ENCODE measurements around the gene ADORA2B.
"Not testable (repeated sequence)": the region's sequence is repeated elsewhere in the genome, so short reads cannot be mapped to it uniquely, and the experiment has no call there.

Gene ADORA2B

DNA sequence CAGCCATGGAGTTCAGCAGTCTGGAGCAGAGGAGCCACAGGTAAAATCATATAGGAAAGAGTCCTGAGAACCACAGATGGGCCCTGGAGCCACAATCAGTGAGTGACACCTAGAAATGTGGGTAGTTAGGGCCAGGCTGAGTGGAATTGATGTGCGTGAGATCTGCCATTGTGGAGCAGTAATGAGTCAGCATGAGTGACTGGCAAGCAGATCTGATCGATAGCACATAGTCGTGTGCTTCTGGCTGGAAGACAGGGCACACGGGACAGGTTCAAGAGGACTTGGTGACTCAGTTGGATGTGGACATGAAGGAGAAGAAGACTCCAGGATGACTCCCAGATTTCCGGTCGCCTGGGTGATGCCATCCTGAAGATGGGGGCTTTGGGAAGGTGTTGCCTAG, 12.3 kb downstream of the ADORA2B start:
- no peak for DNase-seq

DNA sequence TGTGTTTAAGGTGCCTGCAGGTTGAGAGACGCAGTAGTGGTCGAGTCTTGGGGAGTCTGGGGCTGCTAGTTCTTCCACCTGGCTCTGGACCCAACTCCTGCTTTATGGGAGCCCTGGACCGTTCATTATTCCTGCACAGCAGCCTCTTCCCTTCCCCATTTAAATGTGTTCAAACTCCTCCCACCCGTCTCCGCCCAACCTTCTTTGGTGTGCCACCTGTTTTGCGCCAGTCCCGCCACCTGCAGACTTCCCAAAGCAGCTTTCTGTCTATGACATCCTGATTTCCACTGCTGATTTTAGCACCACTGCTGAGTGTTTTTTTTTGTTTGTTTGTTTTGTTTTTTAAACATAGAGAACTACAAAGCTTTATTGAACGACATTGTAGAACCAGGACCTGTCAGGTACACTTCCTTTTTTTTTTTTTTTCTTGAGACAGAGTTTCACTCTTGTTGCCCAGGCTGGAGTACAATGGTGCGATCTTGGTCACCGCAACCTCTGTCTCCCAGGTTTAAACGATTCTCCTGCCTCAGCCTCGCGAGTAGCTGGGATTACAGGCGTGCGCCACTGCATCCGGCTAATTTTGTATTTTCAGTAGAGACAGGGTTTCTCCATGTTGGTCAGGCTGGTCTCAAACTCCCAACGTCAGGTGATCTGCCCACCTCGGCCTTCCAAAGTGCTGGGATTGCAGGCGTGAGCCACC, 12.8 kb downstream of the ADORA2B start:
- no peak for DNase-seq

DNA sequence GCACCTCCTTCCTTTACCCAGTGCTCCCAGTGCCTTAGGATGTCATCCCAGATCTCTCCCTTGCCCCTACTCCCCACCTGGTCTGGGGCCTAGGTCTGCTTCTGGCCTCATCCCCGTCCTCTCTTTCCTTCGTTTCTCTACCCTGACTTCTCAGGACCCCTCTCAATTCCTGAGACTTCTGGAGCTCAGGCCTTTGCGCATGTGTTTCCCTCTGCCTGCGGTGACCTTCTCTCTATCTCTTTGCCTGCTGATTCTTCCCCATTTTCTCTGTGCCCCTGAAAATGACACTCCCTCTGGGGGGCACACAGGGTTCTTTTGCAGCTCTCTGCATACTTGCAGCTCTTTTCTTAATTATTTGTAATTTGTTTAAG, 13.5 kb downstream of the ADORA2B start:
- DNase-seq = no peak

DNA sequence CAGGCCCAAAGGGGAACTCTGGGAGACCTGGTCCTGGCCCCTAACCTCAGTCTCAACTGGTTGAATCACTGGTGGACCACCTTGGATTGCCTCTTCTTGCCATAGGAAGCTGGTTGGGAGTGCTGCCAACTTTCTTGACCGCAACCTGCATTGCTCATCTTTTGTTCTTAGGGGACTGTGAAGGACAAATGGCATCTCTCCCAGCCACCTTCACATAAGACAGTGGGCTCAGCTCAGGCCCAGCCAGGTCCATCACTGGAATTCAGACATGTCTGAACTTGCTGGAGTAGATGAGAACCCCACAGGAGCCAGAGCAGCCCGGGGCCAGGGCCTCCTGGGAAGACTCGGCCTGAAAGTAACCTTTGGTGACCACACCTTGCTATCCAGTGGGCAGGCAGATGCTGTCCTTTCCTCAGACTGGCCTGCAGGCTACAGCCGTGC, 18.8 kb downstream of the ADORA2B start:
- no peak for DNase-seq

DNA sequence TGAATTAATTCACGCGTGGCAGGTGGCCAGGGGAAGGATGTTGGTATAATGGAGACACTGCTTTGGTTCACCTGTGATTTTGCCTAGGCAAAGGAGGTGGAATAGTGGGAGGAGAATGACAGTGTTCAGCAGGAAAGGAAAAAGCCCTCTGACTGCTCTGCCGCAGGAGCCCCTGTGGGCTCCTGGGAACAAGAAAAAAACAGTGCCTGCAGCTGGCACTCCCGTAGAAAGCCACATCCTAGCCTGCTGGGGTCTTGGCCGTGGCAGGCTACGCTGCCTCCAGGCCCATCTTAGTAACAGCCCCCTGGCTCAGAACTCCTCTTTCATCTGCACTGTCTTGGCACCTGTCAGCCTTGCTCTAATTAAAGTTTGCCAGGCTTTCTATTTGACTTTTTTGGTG, 20.6 kb downstream of the ADORA2B start:
- no peak for DNase-seq

DNA sequence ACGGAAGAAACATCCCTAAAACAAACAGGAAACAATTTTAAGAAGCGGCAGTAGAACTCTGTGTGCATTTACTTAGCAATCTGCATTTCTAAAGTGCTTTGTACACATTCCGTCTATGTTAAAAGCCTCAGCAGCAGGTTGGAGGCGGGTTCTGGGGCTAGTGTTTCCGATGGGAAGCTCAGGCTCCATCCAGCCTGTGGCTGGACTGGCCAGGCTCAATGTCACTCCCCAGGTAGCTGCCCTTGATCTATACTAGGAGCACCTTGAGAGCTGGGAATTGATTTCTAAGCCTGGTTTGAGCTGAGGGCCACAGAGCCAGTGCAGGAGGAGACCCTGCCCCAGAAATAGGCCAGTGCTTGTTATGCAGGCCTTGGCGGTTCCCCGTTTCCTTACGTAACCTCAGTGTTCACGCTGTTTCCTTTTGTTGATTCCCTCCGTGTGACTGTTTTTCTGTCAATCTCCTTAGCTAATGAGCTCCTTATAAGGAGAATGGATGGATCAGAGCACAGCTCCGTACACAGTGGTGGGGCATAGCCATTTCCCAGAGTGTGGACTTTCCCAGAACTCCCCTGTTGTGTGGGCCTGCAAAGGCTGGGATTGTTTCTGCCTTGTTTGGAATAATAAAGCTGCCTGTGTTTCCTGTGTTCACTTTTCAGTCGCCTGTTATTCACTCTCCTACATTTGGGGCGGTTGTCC, 21.4 kb downstream of the ADORA2B start:
- no peak for DNase-seq

DNA sequence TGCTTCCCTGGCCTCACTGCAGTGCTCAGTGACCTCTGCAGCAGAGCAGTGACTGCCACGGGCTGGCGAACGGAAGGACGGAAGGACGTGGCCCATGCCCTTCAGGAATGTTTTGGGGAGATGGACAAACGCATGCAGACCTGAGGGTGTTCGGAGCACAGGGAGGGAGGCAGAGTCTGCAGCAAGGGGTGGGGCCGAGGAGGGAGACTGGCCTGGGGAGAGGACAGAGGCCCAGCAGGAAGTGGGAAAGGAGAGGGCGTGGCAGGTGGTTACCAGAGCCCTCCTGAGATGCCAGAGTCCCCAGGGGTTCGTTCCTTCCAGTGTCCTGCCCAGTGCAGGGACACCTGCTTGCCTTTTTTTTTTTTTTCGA, 21.9 kb downstream of the ADORA2B start:
- DNase-seq = no peak

DNA sequence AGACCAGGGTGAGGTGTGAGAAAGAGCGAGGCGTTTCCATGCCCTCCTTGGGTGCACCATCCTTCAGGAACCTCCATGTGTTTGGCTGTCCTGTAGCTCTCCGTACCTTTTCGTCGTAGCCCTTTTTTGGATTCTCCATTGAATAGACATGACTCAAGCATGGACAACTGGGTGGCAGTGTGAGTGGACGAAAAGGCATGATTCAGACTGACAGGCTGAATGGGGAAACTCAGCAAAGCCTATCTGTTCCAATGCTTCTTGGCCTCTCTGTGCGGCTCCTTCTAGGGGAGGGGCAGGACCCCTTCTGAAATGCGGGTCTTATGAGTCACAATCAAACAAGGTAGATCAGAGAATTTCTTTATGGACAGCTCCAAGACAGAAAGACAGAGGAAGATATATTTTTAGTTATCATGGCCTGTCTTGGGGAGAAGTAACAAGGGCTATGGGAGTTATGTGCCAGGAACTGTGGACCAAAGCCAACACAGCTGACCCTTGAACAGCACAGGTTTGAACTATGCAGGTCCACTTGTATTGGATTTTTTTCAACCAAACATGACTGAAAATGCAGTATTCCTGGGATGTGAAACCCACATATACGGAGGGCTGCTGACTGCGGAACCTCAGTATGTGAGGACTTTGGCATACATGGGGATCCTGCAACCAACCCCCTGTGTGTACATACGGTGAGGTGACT, 22.9 kb downstream of the ADORA2B start:
- DNase-seq = no peak

DNA sequence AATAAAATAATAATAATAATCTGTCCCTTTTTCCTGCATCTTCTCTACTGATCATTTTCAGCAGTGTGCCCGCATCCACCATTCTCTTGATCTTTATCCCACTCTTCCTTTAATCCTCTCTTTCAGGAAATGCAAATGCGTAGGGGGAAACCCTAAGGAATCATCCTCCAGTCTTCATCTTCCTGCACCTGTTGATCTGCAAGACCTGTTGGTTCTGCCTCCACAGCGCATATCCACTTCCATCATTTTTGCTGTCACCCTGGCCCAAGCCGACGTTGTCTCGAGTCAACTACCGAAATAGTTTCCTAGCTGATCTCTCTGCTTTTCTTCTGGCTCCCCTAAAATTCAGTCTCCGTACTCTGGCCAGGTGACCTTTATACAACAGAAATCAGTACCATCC, 24.5 kb downstream of the ADORA2B start:
- DNase-seq = no peak

DNA sequence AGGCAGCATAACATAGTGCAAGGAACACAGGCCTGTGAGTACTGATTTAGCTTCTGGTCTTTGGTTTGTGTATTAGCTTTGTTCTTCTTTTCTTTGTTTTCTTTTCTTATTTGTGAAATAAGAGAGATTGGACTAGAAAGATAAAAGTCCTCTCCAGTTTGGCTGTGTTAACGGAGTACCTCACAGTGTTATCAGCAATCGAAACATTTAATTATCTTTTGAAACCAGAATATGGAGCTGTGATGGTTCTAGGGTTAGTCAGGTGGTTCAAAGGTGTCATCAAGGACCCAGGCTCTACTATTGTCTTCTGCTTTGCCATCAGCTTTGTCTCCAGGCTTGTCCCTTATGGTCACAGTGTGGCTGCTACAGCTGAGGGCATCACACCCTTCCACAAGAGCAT, 25.6 kb downstream of the ADORA2B start:
- DNase-seq = no peak

DNA sequence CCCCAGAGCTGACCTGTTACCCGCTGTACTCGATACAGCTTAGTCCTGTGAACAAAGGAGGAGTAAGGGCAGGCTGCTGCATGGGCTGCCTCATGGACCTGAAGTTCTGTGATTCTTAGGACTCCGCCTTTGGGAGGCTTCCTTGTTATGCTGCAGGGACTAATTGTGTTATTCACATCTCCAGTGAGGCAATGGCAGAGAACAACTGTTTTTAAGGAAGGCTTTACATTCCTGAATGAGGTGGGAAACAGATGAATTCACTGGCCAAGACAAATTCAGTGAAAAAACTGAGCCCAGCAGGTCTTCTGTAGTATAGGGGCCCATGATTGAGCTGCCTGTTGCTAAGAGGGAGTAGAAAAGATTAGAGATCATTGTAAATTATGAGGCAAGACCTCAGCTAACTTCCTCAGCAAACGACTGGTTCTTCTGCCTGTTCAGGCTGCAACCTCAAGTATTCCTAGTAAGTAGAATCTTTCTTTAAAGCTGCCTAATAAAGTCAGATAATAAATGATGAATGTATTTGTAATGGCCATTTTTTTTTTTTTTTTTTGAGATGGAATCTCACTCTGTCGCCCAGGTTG, 26.3 kb downstream of the ADORA2B start:
- DNase-seq = no peak

DNA sequence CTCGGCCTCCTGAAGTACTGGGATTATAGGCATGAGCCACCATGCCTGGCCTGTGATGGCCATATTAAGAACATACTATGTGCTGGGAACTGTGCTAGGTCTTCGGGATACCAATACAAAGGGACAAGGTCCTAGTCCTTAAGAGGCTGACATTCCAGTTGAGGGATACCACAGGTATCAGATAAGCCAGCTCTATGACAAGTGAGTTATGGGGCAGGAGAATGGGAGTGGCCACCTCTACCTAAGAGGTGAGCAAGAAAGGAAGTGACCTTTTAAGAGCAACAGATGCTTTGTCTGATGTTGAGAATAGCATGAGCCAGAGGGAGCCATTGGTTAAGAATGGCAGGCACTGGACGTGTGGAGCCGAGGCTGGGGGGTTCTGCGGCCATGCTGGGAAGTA, 27.0 kb downstream of the ADORA2B start:
- no peak for DNase-seq

DNA sequence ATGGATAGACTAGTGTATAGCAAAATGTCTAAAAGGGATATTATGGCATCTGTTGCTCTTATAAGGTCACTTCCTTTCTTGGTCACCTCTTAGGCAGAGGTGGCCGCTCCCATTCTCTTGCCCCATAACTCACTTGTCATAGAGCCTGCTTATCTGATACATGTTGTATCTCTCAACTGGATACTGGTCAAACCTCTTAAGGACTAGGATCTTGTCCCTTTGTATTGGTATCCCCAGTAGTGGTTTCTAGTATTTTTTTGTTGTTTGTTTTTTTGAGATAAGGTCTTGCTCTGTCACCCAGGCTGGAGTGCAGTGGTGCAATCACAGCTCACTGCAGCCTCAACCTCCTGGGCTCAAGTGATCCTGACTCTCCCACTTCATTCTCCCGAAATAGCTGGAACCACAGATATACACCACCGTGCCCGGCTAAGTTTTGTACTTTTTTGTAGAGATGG, 27.6 kb downstream of the ADORA2B start:
- no peak for DNase-seq

DNA sequence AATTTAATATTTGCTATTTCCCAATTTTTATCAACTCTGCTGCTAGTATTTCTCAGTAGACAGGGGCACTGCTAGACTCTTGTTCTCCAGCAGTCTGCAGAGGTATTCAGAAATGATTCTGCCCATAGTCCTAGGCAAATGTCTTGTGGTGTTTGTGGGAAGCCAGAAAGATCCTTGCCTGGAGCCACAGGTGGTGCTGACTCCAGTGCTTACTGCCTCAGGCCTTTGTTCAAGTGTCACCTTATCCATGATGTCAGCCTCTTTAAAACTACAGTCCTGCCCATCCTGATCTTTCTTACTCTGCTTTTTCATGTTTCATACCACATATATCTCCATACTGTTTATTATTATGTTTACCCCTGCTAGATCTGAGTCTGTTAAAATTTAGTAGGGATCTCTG, 28.1 kb downstream of the ADORA2B start:
- DNase-seq = no peak

DNA sequence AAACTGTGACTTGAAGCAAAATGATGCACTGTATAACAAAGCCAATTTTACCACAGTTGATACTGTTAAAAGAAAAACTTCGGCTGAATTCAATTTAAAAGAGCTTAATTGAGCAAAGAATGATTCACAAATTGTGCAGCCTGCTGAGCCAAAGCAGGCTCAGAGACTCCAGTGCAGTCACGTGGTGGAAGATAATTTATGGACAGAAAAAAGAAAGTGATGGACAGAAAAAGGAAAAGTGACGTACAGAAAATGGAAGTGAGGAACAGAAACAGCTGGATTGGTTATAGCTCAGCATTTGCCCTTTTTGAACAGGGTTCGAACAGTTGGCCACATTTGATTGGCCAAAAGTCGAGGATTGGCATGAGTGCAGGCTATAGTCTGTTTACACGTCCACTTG, 28.9 kb downstream of the ADORA2B start:
- DNase-seq = no peak

DNA sequence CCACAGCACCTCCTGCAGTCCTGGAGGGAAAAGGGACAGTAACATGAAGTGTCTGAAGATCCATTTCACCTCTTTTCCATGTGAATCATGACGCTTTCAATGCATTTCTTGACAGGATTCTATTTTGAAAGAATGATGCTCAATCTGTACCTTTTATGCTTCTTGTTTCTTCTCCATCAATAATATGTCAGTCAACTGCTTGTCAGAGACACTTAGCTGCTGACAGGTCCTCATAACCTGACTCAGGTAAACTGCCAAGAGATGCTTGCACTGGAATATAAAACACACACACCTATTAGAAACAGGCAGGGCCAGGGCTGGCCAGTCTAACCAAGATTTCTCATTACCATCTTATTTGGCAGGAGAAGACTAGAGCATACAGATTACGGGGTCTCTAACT, 33.0 kb downstream of the ADORA2B start:
- no peak for DNase-seq

DNA sequence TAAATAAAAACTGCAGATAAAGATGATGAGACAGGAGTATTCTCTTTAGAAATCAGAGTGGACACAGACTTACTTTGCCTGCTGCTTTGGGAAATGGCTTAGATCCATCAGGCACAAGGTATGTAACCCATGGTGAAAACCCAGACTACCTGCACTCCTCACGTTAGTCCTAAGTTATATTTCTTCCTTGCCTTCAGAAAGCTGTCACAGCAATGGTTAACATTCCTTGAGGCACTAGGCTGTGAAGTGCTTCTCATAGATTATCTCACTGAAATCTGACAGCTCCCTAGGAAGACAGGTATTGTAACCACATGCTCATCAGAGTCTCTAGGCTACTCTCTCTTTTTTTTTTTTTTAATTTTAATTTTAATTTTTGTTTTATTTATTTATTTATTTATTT, 33.7 kb downstream of the ADORA2B start:
- no peak for DNase-seq

DNA sequence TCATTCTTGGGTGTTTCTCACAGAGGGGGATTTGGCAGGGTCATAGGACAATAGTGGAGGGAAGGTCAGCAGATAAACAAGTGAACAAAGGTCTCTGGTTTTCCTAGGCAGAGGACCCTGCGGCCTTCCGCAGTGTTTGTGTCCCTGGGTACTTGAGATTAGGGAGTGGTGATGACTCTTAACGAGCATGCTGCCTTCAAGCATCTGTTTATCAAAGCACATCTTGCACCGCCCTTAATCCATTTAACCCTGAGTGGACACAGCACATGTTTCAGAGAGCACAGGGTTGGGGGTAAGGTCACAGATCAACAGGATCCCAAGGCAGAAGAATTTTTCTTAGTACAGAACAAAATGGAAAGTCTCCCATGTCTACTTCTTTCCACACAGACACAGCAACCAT, 34.1 kb downstream of the ADORA2B start:
- not testable (repeated sequence) for DNase-seq

DNA sequence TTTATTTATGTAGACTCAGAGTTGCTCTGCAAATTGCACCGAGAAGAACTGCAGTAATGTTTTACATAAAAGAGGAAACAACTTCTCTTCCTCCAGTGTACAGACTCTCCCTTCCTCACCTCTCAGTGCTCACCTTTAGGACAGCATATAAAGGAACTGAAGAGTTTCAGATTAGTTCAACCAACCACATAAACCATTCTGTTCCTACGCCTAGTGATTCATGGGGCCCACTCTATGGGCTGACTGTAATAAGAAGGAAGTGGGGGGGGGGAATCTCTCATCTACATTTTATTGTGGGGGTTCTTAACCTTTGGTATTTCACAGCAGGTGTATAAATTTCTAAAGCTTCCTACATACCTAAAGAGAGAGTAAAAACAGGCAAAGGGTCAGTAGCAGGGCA, 36.3 kb downstream of the ADORA2B start:
- DNase-seq = no peak

DNA sequence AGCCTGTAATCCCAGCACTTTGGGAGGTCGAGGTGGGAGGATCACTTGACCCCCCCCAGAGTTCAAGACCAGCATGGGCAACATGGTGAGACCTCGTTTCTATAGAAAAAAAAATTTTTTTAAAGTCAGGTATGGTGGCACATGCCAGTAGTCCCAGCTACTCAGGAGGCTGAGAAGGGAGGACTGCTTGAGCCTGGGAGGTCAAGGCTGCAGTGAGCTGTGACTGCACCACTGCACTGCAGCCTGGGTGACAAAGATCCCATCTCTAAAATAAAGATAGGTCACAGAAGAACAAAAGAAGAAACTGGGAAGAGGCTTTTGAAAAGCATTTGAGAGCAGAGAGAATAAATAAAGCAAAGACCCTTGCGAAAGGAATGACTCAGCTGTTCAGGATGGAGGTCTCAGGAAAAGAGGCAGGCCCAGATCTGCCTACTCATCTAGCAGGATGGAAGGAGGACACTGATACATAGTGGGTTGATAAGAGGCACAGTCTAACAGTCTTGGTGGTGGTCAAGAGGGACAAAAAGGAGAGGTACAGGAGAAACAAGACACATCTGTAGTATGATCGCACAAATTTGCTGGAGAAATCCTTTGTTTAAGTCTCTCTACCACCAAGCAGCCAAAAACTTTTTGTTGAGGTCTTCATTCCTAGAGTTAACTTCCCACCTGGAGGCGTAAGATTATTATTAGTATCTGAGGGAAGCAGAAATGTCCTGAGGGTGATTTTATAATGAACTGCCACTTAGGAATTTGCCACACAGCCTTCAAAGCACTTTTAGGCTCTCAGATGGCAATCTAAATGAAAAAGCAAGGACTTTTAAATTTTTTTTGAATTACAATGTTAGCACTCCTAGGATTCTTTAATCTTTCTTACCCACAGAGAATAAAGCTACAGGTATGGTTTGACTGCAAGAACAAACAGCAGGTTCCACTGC, 37.0 kb downstream of the ADORA2B start:
- DNase-seq = no peak

DNA sequence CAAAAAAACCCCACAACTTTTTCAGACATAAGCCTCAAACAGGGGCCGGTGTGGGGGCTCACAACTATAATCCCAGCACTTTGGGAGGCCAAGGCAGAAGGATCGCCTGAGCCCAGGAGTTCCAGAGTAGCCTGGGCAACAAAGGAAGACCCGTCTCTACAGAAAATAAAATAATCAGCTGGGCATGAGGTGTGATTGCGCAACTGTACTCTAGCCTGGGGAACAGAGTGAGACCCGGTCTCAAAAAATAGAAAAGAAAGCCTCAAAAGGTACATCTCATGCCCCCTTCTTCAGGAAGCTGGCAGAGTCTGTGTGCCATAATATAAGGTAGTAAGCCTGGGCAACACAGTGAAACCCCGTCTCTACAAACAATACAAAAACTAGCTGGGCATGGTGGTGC, 51.4 kb downstream of the ADORA2B start:
- no peak for DNase-seq

DNA sequence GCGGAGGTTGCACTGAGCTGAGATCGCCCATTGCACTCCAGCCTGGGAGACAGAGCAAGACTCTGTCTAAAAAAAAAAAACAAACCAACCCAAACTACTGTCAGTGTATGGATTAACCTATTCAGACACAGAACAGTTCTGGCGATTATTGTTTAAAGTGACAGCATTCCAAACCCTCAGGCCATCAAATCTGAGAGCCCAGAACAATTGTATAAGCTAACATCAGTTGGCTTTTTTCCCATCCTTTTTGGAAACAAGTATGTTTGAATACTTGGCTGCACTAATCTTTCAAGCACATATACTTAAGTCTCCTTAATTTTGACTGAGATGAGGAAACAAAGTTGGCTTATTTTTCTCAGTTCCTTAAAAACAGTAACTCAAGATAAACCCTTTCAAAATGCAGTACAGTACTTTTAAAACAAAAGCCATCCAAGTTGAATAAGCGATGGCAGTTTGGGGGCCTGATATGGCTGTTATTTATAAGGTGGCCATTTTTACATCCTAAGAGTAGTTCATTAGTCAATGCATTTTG, 53.2 kb downstream of the ADORA2B start:
- no peak for DNase-seq

All from NCI-H2107 (cell line).